Pulmonary artery endothelial cell (primary cell): ENCODE data around the gene OTUB2. TPM values are rescaled to one million over a fixed set of nuclear protein-coding genes. Genes with fewer than 3 reads are reported as not detected.

Experiments used
- total RNA-seq: library from RNA; depleted of rRNA; stranded (reverse); fragments of >200 nt; gene quantifications from 2 replicates; pipeline ENCODE4 v1.2.3, GENCODE V29; 2014

OTUB2 gene
- total RNA-seq, 1 donor from 2014 or later: 0.53 TPM

Other genes with a start within 250 kb of the OTUB2 start
- gene PRIMA1, start 237.9 kb upstream of the OTUB2 start, total RNA-seq: not detected in 2 replicates
- gene FAM181A, start 99.0 kb upstream of the OTUB2 start, total RNA-seq: not detected in 2 replicates
- gene ASB2, start 49.8 kb upstream of the OTUB2 start, total RNA-seq: not detected in 2 replicates
- not detected in 2 replicates for gene CCDC197, start 29.0 kb upstream of the OTUB2 start, total RNA-seq
- 110 and 150 TPM in 2 replicates for gene DDX24, start 54.9 kb downstream of the OTUB2 start, total RNA-seq
- 7.5 and 13.9 TPM in 2 replicates for gene IFI27L1, start 55.0 kb downstream of the OTUB2 start, total RNA-seq
- 317 and 506 TPM in 2 replicates for gene IFI27, start 84.4 kb downstream of the OTUB2 start, total RNA-seq
- 38.5 and 102 TPM in 2 replicates for gene IFI27L2, start 103.3 kb downstream of the OTUB2 start, total RNA-seq
- gene PPP4R4, start 148.0 kb downstream of the OTUB2 start, total RNA-seq: 0.04 TPM in 1 of 2 replicates, not detected in the other